ENCODE data around the gene PRKCH. TPM values are rescaled to one million over a fixed set of nuclear protein-coding genes. Genes with fewer than 3 reads are reported as not detected.

Gene PRKCH
- total RNA-seq, 1 donor from 2014 or later: 18.4 TPM

- H3K36me3 ChIP-seq: no peaks in the 10 kb centered on the region
- TF ChIP-seq CTCF (IDR thresholded peaks at IDR 0.05; ENCODE audit: borderline replicate concordance): no peak
- DNase-seq: no peak
- intact Hi-C loops (cut with micrococcal nuclease): no loop called here
- no peaks in the 10 kb centered on the region for H3K9me3 ChIP-seq (replicated peaks)
- no peak overlapping the region for H3K27ac ChIP-seq (replicated peaks)
- H3K4me3 ChIP-seq: no peak overlapping the region
- H3K27me3 ChIP-seq (ENCODE audit: low read depth): no peaks in the 10 kb centered on the region
- peaks cover 29% of the 10 kb centered on the region for H3K4me1 ChIP-seq
Measured at GRCh38 chr14:61505815-61506809, 184.7 kb downstream of the PRKCH start.

DNA sequence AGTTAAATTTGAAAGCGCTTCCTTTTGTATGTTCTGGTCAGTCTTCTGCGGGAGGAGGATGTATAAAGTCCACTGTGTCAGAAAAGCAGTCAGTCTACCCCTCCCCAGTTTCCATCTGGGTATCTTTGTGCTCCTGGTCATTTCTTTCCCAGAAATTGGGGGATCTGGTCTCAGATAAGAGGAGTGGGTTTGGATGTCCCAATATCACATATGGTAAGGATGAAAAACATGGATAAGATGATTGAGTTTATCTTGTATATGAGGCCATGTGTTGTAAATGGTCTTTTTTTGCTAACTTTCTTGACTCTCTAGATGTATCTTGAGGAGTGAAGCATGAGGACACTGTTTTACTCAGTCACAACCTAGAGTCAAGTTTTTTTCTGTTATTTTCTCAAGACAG lies 187.1 kb downstream of the PRKCH start:
- Histone ChIP-seq H3K4me3 (no peak overlapping the region), H3K9me3 (replicated peaks) (no peaks in the 10 kb centered on the region), H3K4me1 (peaks cover 24% of the 10 kb centered on the region), H3K27ac (replicated peaks) (no peak overlapping the region), H3K36me3 (no peaks in the 10 kb centered on the region), H3K27me3 (ENCODE audit: low read depth) (no peaks in the 10 kb centered on the region)
- no peak for DNase-seq
- intact Hi-C loops (cut with micrococcal nuclease): no loop called here
- TF ChIP-seq CTCF (IDR thresholded peaks at IDR 0.05; ENCODE audit: borderline replicate concordance): no peak

- H3K36me3 ChIP-seq: no peaks in the 10 kb centered on the region
- no peak overlapping the region for H3K27ac ChIP-seq (replicated peaks)
- no peak overlapping the region for H3K4me3 ChIP-seq
- H3K9me3 ChIP-seq (replicated peaks): no peaks in the 10 kb centered on the region
- no peak for DNase-seq
- intact Hi-C loops (cut with micrococcal nuclease): no loop called here
- TF ChIP-seq CTCF (IDR thresholded peaks at IDR 0.05; ENCODE audit: borderline replicate concordance): no peak
- H3K4me1 ChIP-seq: peaks cover 39% of the 10 kb centered on the region
- H3K27me3 ChIP-seq (ENCODE audit: low read depth): no peaks in the 10 kb centered on the region
Measured at GRCh38 chr14:61510736-61511557, 189.6 kb downstream of the PRKCH start.

DNA sequence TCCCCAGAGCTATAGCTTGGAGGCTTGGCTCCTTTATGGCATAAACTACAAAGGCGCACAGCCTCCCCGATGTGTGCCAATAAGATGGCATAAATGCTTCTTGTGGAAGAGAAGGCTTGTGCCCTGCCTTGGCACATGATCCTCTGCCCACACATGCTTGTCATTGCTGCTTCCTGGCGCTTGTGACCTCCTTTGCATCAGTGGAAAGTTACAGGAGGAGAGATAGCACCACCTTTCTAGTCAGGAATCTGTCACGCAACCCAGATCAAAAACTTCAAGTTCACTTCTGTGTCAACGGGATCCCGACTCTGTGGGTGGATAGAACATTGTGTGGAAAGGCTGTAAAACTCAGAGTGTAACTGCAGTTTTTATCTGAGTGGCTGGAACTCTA lies 190.2 kb downstream of the PRKCH start:
- intact Hi-C loops (cut with micrococcal nuclease): no loop called here
- Histone ChIP-seq H3K4me1 (peaks cover 45% of the 10 kb centered on the region), H3K9me3 (replicated peaks) (no peaks in the 10 kb centered on the region), H3K4me3 (no peak overlapping the region), H3K27me3 (ENCODE audit: low read depth) (no peaks in the 10 kb centered on the region), H3K27ac (replicated peaks) (peak overlapping the region; percentile 0), H3K36me3 (no peaks in the 10 kb centered on the region)
- TF ChIP-seq CTCF (IDR thresholded peaks at IDR 0.05; ENCODE audit: borderline replicate concordance): no peak
- DNase-seq: no peak

DNA sequence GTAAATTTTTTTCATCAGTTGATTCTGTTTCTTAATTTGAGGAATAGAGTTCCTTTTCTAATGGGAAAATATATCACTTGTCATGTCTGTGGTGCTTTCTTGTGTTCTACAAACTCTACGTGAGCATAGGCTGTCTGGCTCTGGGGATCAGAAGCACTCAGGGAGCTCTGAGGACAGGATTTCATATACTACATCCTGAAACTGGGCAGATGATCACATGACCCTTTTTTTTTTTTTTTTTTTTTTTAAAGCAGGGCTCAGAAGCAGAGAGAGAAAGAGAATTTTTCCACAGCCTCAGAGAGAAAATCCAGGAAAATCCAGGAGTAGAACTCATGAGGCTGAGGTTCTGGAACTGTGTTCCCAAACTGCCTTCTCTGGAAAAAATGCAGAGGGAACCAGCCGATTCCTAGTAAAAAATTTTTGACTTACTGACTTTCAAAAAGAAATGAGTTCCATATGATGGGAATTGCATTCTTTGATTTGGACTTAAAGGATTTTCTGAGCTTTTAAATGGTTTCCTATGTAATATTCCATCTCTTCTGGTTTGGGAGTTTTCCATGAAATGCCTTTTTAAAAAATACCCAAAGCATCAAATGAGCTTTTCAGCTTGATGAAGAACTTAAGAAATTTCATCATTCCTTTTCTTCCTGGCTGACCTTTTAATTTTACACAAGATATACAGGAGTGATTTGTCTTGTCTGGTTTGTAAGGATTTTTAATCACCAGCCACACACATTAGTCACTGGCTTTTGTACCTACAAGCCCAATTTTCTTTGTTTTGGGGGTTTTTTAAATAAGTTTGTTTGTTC lies 190.9 kb downstream of the PRKCH start:
- no peak overlapping the region for H3K4me3 ChIP-seq
- no peak for DNase-seq
- intact Hi-C loops (cut with micrococcal nuclease): no loop called here
- peak overlapping the region; percentile 0 for H3K27ac ChIP-seq (replicated peaks)
- peaks cover 52% of the 10 kb centered on the region for H3K4me1 ChIP-seq
- no peaks in the 10 kb centered on the region for H3K9me3 ChIP-seq (replicated peaks)
- H3K27me3 ChIP-seq (ENCODE audit: low read depth): no peaks in the 10 kb centered on the region
- no peaks in the 10 kb centered on the region for H3K36me3 ChIP-seq
- no peak for TF ChIP-seq CTCF (IDR thresholded peaks at IDR 0.05; ENCODE audit: borderline replicate concordance)

Measured in left ventricle myocardium inferior (tissue), 1 donor.